HG03066 (cell line): ENCODE measurements around the gene RGS6.

ENCODE experiments used
- ATAC-seq: cut with Tn5 transposase; IDR thresholded peaks from one replicate; pipeline ENCODE4 v1.9.1; 2021; ENCODE audit warnings: low read depth; ENCODE audit not compliant: unreplicated experiment

Gene RGS6

DNA sequence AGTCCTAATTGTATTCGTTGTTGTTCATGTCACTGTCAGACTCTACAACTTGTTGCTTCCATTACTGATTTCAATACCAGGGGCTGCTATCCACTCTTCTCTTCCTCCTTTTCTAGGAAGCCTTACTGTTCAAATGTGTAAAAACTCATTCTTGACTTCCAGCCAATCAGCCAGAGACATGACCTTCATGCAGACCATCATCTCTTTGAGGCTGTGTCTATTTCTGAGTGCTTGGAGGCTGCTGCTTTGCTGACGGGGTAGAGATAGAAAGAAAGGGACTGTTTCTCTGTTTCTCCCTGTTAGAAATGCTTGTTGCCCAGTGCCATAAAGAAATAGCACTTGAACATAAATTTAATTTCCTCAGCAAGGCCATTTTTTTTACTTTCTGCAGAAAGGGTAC lies 282.9 kb downstream of the RGS6 start:
- ATAC-seq, result no peak

DNA sequence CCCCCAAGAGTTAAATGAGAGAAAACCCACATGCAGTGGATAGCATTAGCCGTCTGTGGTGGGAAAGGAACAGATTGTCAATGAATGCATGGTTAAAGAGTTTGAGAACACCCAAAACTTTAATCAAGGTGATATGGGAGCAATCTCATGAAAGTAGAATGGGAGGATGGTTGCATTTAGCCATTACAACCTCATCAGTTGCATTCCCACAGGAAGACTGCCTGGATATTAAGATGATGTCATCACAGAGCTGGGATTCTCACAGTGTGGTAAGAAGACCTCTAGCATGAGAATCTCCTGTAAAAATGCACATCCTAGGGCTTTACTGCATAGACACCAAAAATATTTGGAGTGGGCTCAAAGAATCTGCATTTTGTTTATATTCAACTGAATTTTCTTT lies 284.9 kb downstream of the RGS6 start:
- no peak for ATAC-seq

DNA sequence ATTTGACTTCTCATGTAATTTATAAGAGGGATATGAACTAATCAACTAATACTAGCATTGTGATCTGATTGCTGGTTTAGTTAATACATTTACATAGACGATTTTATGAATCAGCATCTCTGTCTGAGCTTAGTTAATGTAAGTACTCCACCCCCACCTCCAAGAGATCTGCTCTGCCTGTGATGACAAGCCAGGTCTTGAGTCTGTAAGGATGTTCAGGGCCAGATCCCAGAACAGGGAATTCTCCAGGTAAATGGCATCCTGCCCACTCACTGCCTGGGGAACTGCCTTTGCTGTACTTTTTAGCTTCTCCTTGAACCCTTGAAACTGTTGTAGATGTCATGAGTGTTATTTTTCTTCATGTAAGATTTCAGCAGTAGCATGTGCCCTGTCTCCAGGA lies 289.8 kb downstream of the RGS6 start:
- ATAC-seq, result no peak

DNA sequence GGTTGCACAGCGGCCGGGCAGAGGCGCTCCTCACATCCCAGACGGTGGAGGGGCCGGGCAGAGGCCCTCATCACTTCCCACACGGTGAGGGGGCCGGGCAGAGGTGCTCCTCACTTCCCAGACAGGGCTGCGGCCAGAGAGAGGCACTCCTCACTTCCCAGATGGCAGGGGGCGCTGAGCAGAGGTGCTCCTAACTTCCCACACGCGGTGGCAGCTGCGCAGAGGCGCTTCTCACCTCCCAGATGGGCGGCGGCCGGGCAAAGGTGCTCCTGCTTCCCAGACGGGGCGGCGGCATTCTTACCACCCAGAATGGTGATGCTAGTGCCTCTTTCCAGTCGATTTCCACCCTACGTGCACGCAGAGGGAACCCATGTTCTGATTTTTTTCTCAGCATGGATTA lies 304.4 kb downstream of the RGS6 start:
- ATAC-seq, result no peak

DNA sequence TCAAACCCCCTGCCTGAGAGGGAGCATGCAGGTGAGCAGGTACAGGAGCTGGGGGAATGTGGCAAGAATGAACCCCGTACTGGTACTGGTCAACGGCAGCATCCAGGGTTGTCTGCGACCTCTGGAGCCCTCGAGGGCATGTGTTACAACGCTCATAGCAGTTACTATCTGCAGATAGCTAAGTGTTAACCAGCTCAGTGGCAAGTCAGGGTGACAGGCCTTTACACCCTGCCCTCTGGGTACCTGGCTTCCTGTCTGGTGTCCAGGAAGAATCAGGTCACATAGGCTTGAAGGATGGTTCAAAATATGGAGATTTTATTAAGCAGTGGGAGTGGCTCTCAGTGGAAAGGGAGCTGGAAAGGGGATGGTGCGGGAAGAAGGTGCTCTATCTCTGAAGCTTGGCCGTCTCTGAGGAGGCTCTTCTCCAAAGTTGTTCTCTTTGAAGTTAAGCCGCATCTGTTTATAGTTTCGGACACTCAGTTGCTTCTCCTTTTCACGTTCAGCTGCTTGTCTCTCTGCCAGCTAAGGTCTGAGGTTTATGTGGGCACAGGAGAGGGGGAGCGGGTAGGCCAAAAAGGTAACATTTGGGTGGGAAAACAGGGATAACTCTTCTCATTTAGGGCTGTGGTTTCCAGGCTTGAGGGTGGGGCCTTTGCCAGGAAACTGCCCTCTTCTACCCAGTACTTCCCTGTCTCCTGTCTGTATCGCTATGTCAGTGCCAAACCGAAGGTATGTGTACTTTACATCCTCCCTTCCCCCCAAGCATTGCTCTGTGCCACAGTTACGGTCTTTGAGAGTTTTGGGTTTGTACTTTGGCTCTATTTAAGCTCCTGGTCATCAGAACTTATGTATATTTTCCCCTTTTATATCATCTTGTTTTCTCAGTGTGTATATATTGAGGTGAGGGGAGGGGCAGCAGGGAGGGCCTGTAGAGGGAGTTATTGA lies 305.8 kb downstream of the RGS6 start:
- ATAC-seq, result no peak

DNA sequence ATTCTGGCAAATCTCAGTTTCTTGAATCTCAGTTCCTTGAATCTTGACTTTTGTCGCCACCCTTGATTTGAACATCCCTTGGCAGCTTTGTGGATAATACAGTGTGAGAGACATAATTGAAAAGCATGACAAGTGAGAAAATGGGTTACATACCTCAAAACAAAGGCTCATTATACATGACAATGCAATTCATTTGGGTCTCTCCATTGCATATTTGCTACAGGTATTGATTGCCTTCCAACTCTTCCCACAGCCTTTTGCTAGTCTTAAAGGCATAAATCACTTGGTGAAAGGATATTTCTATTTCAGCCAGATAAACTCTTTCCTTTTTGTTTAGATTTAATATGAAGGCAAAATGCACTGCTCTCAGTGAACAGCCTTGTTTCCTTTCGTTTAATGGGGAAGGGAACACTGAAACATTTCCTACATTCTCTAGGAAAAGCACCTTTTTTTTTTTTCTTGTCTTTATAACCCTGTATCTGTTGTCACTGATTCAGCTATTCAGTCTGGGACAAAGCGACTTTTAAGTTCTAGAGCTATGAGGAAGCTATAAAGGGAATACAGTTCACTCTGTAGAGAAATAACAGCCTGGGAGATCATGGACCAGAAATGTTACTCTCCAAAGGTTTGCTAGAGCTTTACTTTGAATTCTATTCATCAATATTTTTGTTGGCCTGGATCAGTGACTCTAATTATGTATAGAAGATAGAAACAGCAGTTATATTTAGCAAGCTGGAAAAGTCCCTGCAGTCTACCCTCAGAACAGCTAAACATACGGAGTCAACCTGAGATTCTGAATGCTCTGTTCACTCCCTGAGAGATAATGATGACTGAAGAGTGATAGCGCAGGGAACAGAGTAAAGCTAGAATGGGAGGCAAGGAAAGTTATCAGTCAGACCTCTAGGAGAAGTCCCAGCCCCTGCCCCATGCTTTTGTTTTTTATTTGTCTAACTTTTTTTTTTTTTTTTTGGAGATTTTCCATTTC lies 311.4 kb downstream of the RGS6 start:
- no peak for ATAC-seq

DNA sequence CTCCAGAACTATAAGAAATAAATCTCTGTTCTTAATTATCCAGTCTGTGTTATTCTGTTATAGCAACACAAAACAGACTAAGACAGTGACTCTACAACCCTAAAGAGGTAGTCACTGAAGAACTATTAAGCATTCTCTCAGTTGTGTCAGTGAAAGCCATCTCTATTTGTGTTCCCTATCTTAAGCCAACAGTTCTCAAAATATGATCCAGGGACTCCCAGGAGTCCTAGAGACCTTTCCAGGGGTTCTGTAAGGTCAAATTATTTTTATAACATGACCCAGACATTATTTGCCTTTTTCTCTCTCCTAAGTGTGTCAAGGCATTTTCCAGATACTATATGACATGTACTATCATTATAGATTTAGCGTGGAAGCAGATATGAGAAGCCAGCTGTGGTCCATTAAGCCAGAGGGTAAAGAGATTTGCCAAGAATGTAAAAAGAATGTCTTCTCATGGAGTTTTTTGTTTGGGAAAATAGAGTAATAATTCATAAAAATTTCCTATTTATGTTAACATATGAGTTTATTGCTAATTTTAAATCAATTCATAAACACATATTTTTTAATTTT lies 315.8 kb downstream of the RGS6 start:
- ATAC-seq, result no peak

DNA sequence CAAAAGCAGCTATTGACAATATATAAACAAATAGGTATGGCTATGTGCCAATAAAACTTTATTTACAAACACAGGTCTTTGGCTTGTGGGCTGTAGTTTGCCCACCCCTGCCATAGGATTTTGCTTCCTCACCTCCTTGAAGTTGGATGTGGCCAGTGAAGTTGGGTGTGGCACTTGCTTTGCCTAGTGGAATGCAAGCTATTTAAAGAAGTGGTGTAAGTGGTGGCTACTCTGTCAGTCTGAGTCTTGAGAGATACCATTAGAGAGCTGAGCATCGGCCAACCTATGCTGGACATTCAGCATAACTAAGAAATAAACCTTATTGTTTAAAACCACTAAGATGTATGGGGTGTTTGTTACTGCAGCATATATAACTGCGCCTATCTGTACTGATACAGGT lies 321.3 kb downstream of the RGS6 start:
- no peak for ATAC-seq

DNA sequence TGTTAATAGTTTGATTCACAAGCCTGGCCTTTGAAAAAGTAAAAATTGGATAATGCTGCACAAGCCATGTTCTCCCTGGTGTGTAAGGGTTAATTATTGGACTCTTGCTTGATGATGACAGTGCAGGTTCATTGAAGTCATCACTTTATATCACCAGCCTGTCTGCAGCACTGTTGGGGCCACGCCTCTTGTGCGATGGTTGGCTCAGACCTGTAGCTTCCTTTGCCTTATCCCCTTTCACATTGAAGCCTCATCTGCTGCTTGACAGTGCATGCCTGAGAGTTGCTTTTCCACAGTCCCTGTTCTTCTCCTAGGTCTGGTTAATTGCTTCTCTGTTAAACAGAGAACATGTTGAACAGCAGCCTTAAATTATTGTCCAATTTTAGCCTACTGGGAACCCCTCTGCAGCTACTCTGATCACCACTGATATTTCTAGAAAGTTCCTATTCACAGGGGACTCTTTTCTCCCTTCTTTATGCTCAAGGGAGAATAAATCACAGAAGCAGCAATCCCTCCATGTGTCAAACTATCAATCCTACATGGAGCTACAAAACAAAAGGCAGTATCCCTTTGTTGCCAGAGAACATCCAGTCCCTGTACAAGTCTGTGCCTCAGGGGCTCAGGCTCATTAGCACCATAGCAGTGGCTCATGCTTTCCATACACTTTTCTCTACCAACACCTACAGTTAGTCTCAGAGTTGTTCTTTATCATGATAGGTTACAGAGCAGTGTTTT lies 322.1 kb downstream of the RGS6 start:
- ATAC-seq, result no peak

DNA sequence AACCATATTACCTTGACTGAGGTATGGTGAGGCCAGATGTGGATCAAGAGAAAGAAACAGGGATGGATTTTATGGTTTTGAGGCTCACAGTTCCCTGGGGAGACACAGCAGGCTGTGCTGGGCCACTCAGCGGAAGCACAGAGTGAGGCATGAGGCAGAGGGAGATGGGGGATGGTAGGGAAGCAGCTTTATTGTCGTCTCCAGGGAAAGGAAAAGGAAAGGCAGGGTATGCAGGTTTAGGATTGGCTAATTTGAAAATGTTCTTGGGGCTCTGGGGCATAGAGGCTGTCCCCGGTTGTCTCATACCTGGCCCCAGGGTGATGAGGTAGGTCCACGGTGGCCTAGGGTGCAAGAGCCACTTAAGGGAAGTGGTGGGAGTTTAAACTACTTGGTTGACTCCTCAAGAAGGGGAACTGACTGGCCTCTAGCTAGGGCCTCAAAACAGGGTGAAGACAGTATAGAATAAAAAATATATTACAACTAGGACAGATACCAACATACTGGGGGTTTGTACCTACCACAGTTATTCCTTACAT lies 322.8 kb downstream of the RGS6 start:
- ATAC-seq, result no peak

DNA sequence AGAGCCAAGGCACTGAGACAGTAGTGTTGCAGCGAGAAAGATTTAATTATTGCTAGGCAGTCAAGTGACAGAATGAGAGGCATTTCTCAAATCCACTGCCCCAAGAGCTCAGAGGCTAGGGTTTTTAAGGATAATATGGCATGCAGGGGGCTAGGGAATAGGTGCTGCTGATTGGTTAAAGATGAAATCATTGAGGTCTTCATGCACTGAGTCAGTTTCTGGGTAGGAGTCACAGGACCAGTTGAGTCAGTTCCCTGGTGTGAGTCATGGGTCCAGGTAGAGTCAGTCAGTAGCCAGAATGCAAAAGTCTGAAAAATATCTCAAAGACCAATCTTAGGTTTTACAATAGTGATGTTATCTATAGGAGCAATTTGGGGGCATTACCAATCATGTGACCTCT lies 323.8 kb downstream of the RGS6 start:
- no peak for ATAC-seq

DNA sequence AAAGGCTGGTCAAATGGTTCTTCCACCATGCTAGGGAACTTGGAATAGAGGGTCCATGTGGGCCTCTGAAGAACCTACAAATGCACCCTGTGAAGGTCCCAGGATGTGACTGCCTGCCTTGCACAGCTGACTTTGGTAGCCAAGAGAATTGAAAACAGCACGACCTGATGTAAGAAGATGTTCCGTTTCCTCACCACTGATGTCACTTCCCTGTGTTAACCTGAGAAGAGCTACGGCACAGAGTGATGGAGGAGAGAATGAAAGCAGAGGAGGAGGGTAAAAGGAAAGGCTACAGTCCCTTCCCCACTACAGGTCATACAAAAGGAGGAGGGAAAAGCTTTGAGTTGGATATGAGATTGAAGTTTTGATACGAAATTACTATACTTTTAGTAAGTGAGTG lies 328.8 kb downstream of the RGS6 start:
- ATAC-seq, result no peak

DNA sequence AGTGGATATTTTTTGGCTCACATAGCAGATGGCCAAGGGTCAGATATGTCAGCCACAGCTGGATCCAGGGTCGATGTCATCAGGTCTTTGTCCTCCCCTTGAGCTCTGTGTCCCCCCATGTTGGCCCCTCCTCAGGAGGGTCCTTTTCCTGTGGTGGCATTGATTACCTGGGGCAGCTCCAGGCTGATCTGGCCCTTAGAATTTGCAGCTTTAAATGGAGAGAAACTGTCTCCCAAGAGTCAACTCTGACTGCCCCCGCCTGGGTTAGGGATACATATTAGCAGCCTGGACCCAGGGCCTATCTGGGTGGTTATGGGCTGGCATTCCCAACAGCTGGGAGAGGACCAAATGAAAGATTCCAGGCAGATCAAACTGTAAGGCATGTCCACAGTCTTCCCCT lies 330.5 kb downstream of the RGS6 start:
- no peak for ATAC-seq

DNA sequence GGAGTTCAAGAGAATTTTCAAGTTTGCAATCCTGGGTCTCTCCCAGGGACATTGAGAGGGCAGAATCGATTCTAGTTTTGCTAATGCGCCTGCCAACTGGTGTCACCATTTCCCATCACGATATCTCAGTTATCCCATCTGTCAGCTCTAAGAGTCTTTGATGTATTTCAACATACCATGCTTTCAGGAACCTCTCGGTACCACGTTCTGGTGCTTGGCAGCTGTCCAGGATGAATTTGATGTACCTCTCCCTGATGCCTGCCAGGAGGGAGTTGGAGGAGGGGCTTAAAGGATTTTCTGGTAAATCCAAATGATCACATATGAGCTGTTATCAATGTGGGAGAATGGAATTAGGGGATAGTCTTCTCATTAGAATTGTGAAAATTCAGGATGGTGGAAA lies 332.5 kb downstream of the RGS6 start:
- ATAC-seq, result no peak

DNA sequence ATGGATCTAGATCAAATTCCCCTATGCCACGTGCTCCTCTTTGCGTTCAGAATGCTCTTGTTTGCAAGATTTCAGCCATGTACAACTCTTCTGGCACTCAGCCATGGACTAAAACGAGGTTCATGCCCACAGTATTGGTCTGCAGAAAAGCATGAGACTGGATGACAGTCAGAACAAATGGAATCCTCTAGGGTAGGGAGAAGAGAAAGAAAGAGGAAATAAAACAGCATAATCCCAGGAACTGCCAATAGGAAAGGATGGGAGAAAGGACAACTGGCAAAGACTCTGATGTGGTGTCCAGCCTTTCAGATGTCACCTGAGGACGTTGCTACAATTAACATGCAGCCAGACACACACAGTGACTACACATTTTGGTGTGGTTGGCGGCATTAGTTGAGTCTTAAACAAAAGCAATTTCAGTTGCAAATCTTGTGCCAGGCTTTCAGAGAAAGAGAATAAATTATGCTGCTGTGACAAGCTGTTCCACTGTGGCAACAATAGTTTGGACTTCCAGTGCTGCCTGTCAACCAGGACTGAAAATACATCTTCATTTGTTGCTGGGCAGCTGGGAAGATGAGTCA lies 338.0 kb downstream of the RGS6 start:
- ATAC-seq, result no peak

DNA sequence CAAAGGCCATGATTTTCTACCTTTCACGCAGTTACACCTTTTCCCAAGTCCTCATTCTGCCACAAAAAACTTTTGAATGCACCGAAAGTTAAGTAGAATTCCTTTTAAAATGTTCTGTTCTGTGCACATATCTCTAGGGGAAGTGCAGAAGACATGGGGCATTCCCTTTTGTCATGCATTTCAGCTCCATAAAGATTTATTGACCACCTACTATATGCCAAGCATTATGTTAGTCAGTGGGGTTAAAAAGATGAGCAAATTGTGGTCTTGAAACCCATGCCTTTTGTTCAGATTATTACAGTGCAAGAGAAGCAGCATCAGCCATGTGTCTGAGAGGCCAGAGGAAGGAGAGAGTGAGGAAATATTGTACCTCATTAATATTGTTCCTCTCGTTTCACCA lies 338.5 kb downstream of the RGS6 start:
- no peak for ATAC-seq

DNA sequence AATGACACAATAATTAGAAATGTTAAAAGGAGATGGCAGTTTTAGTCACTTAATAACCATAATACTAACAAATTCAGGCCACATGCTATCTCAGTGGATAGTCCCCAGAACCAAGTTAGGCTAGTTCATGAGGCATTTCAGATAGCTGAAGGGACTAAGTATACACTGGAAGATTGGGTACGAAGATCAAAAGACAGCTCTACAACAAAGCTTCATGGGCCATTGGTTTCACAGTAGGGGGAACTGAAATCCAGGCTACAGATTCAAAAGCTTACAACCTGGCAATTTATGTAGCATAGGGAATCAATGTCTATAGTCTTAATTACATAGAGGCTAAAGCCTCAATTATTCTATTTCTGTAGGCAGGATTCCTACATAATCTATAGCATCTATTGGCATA lies 343.0 kb downstream of the RGS6 start:
- ATAC-seq, result no peak

DNA sequence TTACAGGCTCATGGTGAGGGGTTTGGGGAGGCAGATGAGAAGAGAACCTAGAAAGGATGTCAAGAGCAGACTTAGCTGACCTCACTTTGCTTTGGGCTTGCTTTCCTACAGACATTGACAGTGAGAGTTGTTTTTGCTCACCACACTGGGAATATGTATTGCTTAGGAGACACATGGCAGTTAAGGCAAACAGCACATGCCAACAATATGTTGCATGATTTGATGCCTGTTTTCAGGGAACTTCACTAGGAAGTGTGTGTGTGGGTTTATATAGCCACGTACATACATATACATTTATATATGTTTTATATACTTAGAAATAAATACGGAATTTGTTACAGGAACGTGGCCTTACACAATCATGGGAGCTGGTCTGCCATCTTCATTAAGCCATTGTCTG lies 346.1 kb downstream of the RGS6 start:
- no peak for ATAC-seq

DNA sequence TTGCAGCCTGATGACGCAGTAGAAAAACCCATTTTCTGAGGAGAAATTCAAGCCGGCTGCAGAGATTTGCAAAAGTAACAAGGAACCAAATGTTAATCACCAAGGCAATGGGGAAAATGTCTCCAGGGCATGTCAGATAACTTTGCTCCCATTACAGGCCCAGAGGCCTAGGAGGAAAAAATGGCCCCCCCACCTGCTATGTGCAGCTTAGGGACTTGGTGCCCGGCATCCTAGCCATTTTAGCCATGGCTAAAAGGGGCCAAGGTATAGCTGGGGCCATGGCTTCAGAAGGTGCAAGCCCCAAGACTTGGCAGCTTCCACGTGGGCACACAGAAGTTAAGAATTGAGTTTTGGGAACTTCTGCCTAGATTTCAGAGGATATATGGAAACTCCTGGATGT lies 351.9 kb downstream of the RGS6 start:
- no peak for ATAC-seq

DNA sequence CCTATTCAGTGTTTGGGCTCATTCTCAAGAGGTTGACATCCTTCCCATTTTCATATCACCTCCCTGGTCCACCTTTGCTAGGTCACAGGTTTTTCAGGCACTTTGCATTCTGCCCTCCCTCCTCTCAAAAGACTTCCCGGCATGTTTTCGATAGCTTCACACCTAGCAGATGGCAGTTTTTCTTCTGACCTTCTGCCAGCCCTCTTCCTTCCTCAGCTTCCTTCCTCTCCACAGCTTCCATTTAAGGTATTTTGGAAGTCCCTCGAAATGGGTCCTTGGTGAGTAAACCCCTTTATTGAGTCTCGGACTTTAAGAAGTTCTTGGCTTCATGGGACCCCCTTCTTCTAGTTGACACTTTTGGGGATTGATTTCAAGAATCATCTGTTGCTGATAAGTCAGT lies 358.0 kb downstream of the RGS6 start:
- ATAC-seq, result no peak
